GM23248 (cell line): ENCODE data around the gene LARP6. TPM values are rescaled to one million over a fixed set of nuclear protein-coding genes. Genes with fewer than 3 reads are reported as not detected.

Source experiments
- DNase-seq: peaks from one replicate; pipeline ENCODE4 v3.0.0-alpha.2; 2015
- H2AFZ ChIP-seq: fragments of 200-600 bp; sonication (generic); 2 replicates; pipeline ENCODE4 v1.6.1; 2016; ENCODE audit warnings: antibody characterized with exemption
- H3F3A ChIP-seq: fragments of 200-600 bp; sonication (generic); 2 replicates; pipeline ENCODE4 v1.6.1; 2016; ENCODE audit warnings: mild to moderate bottlenecking, antibody characterized with exemption, mixed run types; ENCODE audit not compliant: insufficient read depth
- H3K27ac ChIP-seq: fragments of 200-600 bp; sonication (generic); 2 replicates; pipeline ENCODE4 v1.5.1; 2016; ENCODE audit warnings: mild to moderate bottlenecking
- H3K27me3 ChIP-seq: fragments of 200-600 bp; sonication (generic); replicated peaks from 2 replicates; pipeline ENCODE4 v1.6.1; 2016; ENCODE audit warnings: mild to moderate bottlenecking; ENCODE audit not compliant: insufficient read depth
- H3K36me3 ChIP-seq: fragments of 200-600 bp; sonication (generic); 2 replicates; pipeline ENCODE4 v1.6.1; 2016; ENCODE audit warnings: low read depth, mild to moderate bottlenecking
- H3K4me1 ChIP-seq: fragments of 200-600 bp; sonication (generic); 2 replicates; pipeline ENCODE4 v1.6.1; 2016; ENCODE audit warnings: mild to moderate bottlenecking; ENCODE audit not compliant: insufficient read depth
- H3K4me2 ChIP-seq: fragments of 200-600 bp; sonication (generic); one replicate; pipeline ENCODE4 v1.6.1; 2016; ENCODE audit warnings: mild to moderate bottlenecking; ENCODE audit not compliant: unreplicated experiment
- H3K4me3 ChIP-seq: fragments of 200-600 bp; sonication (generic); 2 replicates; pipeline ENCODE4 v1.5.1; 2016; ENCODE audit warnings: mild to moderate bottlenecking
- H3K79me2 ChIP-seq: fragments of 200-600 bp; sonication (generic); 2 replicates; pipeline ENCODE4 v1.6.1; 2016; ENCODE audit warnings: mild to moderate bottlenecking; ENCODE audit not compliant: insufficient read depth
- H3K9ac ChIP-seq: fragments of 200-600 bp; sonication (generic); 2 replicates; pipeline ENCODE4 v1.6.1; 2016; ENCODE audit warnings: mild to moderate bottlenecking
- H3K9me2 ChIP-seq: fragments of 200-600 bp; sonication (generic); 2 replicates; pipeline ENCODE4 v1.6.1; 2016; ENCODE audit warnings: mixed run types, mild to moderate bottlenecking, moderate library complexity; ENCODE audit not compliant: insufficient read depth
- H3K9me3 ChIP-seq: fragments of 200-600 bp; sonication (generic); one replicate; pipeline ENCODE4 v1.6.1; 2017; ENCODE audit warnings: low read depth
- H4K20me1 ChIP-seq: fragments of 200-600 bp; sonication (generic); 2 replicates; pipeline ENCODE4 v1.6.0; 2016; ENCODE audit not compliant: insufficient read depth
- EZH2 ChIP-seq: fragments of 200-600 bp; sonication (generic); IDR thresholded peaks from 2 replicates; pipeline ENCODE4 v1.6.1; 2018; ENCODE audit warnings: antibody characterized with exemption, mild to moderate bottlenecking; ENCODE audit not compliant: insufficient read depth, poor library complexity, severe bottlenecking
- EZH2phosphoT487 ChIP-seq: fragments of 200-600 bp; sonication (generic); IDR thresholded peaks from 2 replicates; pipeline ENCODE4 v1.6.1; 2018; ENCODE audit warnings: antibody characterized with exemption, moderate library complexity, mild to moderate bottlenecking, low read depth; ENCODE audit not compliant: insufficient read depth
- WGBS, 2 experiments: methylation state at CpG; one replicate each; pipeline ENCODE4 v1.1.6; 2015 to 2017; ENCODE audit warnings: low lambda C conversion rate in 2 of 2, low coverage in 1 of 2; ENCODE audit errors: missing lambda C conversion rate in 2 of 2; 5-methylcytosine and 5-hydroxymethylcytosine counted together
- in situ Hi-C: fragments of 300-500 bp; cut with MboI; formaldehyde crosslinking; loops from 2 replicates; pipeline ENCODE4 v1.15.0; 2020
- polyA plus RNA-seq: library from polyadenylated mRNA; unstranded; fragments of >200 nt; fragmentation: Nextera tagmentation; extraction: Ambion mirVana; gene quantifications from 2 replicates; pipeline ENCODE4 v1.2.1, GENCODE V29; 2016
- total RNA-seq: library from RNA; depleted of rRNA; stranded (reverse); fragments of >200 nt; shearing (Covaris generic); gene quantifications from 2 replicates; pipeline ENCODE4 v1.2.3, GENCODE V29; 2014

The LARP6 gene
- total and polyA plus RNA-seq, 2 experiments from 2014 or later = 104 to 110 TPM

- TF ChIP-seq EZH2 (no peak), EZH2phosphoT487 (no peak)
- Histone ChIP-seq H3K9ac (no peak overlapping the region), H3K79me2 (peaks cover 58% of the 10 kb centered on the region), H3K27me3 (no peaks in the 10 kb centered on the region), H3K4me1 (peaks cover 17% of the 10 kb centered on the region), H2AFZ (no peak overlapping the region), H3K9me3 (no peaks in the 10 kb centered on the region), H3K9me2 (no peaks in the 10 kb centered on the region), H3K4me2 (no peak overlapping the region), H3K27ac (no peak overlapping the region), H3F3A (peaks cover 53% of the 10 kb centered on the region), H3K36me3 (peaks cover 7% of the 10 kb centered on the region), H4K20me1 (no peaks in the 10 kb centered on the region), H3K4me3 (no peak overlapping the region)
- in situ Hi-C loops = no loop called here
- WGBS, 2 experiments = 98 to 100% methylated on average over 2 of the region's 2 CpGs
- no peak for DNase-seq
Measured at GRCh38 chr15:70837476-70837875, 16.5 kb downstream of the LARP6 start.

GRCh38 chr15:70835841-70836240 lies 18.1 kb downstream of the LARP6 start:
- H3K79me2 ChIP-seq = peaks cover 56% of the 10 kb centered on the region
- no peaks in the 10 kb centered on the region for H3K9me2 ChIP-seq
- H3K4me1 ChIP-seq = peaks cover 17% of the 10 kb centered on the region
- no peak overlapping the region for H3K4me2 ChIP-seq
- TF ChIP-seq EZH2 (no peak), EZH2phosphoT487 (no peak)
- H4K20me1 ChIP-seq = no peaks in the 10 kb centered on the region
- peak overlapping the region; percentile 41; the same call in 1 of the 2 replicates for H3K27ac ChIP-seq
- peaks cover 19% of the 10 kb centered on the region for H3K36me3 ChIP-seq
- peaks cover 58% of the 10 kb centered on the region for H3F3A ChIP-seq
- no peak overlapping the region for H2AFZ ChIP-seq
- no peaks in the 10 kb centered on the region for H3K9me3 ChIP-seq
- in situ Hi-C loops = no loop called here
- H3K27me3 ChIP-seq = no peaks in the 10 kb centered on the region
- no peak overlapping the region for H3K9ac ChIP-seq
- DNase-seq = no peak
- no peak overlapping the region for H3K4me3 ChIP-seq
- WGBS, 2 experiments = 49 to 50% methylated on average over 3 of the region's 3 CpGs

GRCh38 chr15:70835415-70835814 lies 18.5 kb downstream of the LARP6 start:
- H3K9me3 ChIP-seq = no peaks in the 10 kb centered on the region
- H3K4me2 ChIP-seq = no peak overlapping the region
- H3K36me3 ChIP-seq = peaks cover 22% of the 10 kb centered on the region
- WGBS, 2 experiments = 22 to 32% methylated on average over 6 of the region's 6 CpGs
- peaks cover 60% of the 10 kb centered on the region for H3K79me2 ChIP-seq
- TF ChIP-seq EZH2phosphoT487 (no peak), EZH2 (no peak)
- in situ Hi-C loops = no loop called here
- H3K4me3 ChIP-seq = no peak overlapping the region
- DNase-seq = peak; percentile 64
- no peak overlapping the region for H2AFZ ChIP-seq
- no peaks in the 10 kb centered on the region for H4K20me1 ChIP-seq
- no peaks in the 10 kb centered on the region for H3K9me2 ChIP-seq
- no peak overlapping the region for H3K9ac ChIP-seq
- peaks cover 58% of the 10 kb centered on the region for H3F3A ChIP-seq
- H3K4me1 ChIP-seq = peaks cover 19% of the 10 kb centered on the region
- peak overlapping the region; percentile 41 for H3K27ac ChIP-seq
- no peaks in the 10 kb centered on the region for H3K27me3 ChIP-seq

GRCh38 chr15:70834999-70835398 lies 19.0 kb downstream of the LARP6 start:
- H3K9me2 ChIP-seq = no peaks in the 10 kb centered on the region
- no peak overlapping the region for H3K4me3 ChIP-seq
- no peaks in the 10 kb centered on the region for H3K27me3 ChIP-seq
- H3K4me1 ChIP-seq = peaks cover 22% of the 10 kb centered on the region
- H2AFZ ChIP-seq = no peak overlapping the region
- H4K20me1 ChIP-seq = no peaks in the 10 kb centered on the region
- no peak overlapping the region for H3K4me2 ChIP-seq
- peaks cover 23% of the 10 kb centered on the region for H3K36me3 ChIP-seq
- 41 to 45% methylated on average over 2 of the region's 2 CpGs for WGBS, 2 experiments
- TF ChIP-seq EZH2 = no peak
- TF ChIP-seq EZH2phosphoT487 = no peak
- no peaks in the 10 kb centered on the region for H3K9me3 ChIP-seq
- H3K27ac ChIP-seq = peak overlapping the region; percentile 41
- peaks cover 57% of the 10 kb centered on the region for H3F3A ChIP-seq
- DNase-seq = no peak
- peaks cover 63% of the 10 kb centered on the region for H3K79me2 ChIP-seq
- in situ Hi-C loops = no loop called here
- H3K9ac ChIP-seq = no peak overlapping the region
